HG03521 (cell line): ENCODE data around the gene MIGA1.
"Not testable (repeated sequence)": the region's sequence is repeated elsewhere in the genome, so short reads cannot be mapped to it uniquely, and the experiment has no call there.

Experiments
- ATAC-seq: cut with Tn5 transposase; IDR thresholded peaks from one replicate; pipeline ENCODE4 v1.9.1; 2021; ENCODE audit warnings: mild to moderate bottlenecking, moderate library complexity; ENCODE audit not compliant: unreplicated experiment

Gene MIGA1

GRCh38 chr1:77900687-77901293, 121.3 kb downstream of the MIGA1 start:
- ATAC-seq = no peak

- no peak for ATAC-seq
Measured at GRCh38 chr1:77905603-77906002, 126.2 kb downstream of the MIGA1 start.

- no peak for ATAC-seq
Measured at GRCh38 chr1:77906019-77906545, 126.6 kb downstream of the MIGA1 start.

- no peak for ATAC-seq
Measured at GRCh38 chr1:77906624-77907023, 127.2 kb downstream of the MIGA1 start.

- ATAC-seq = no peak
Measured at GRCh38 chr1:77910116-77910515, 130.7 kb downstream of the MIGA1 start.

- not testable (repeated sequence) for ATAC-seq
Measured at GRCh38 chr1:77918918-77919317, 139.5 kb downstream of the MIGA1 start.

GRCh38 chr1:77925518-77925917, 146.1 kb downstream of the MIGA1 start:
- no peak for ATAC-seq

GRCh38 chr1:77925956-77926355, 146.5 kb downstream of the MIGA1 start:
- no peak for ATAC-seq

- no peak for ATAC-seq
Measured at GRCh38 chr1:77926561-77927357, 147.3 kb downstream of the MIGA1 start.

- ATAC-seq = no peak
Measured at GRCh38 chr1:77927414-77927813, 148.0 kb downstream of the MIGA1 start.
